Measurements from ENCODE around the gene GAA. TPM values are rescaled to one million over a fixed set of nuclear protein-coding genes. Genes with fewer than 3 reads are reported as not detected.

GAA gene
- total and polyA plus RNA-seq, 2 of the 8 experiments (the other 6 are each of a cell fraction or from before 2014, with no cell fraction given) = 14.8 to 30.0 TPM

DNA sequence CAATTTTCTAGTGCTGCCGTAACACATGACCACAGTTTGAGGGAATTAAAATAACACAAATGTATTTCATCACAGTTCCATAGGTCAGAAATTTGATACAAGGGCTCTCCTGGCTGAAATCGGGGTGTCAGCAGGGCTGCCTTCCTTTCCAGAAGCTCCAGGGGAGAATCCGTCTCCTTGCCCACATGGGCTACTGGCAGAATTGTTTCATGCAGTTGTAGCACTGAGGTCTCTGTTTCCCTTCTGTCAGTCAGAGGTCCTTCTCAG lies 25.0 kb downstream of the GAA start:
- Histone ChIP-seq H3K4me1 (replicated peaks in 1 of 4; ENCODE audit: control insufficient read depth in 3 of 4, insufficient read depth in 4 of 4, low read length in 3 of 4) (peaks cover 3 to 18% (median 12%) of the 10 kb centered on the region in 4 experiments), H3K9ac (replicated peaks in 1 of 4; ENCODE audit: extremely low read depth in 1 of 4, low read depth in 3 of 4, low read length in 3 of 4) (no peak overlapping the region), H3K9me3 (ENCODE audit: insufficient read depth in 2 of 2, low read depth in 1 of 2, low read length in 1 of 2) (no peaks in the 10 kb centered on the region), H3K79me1 (ENCODE audit: low read depth, low read length) (no peaks in the 10 kb centered on the region), H2AFZ (ENCODE audit: low read length) (no peak overlapping the region), H2BK5ac (ENCODE audit: low read depth, low read length) (no peak overlapping the region), H2AK5ac (ENCODE audit: low read depth, low read length) (no peak overlapping the region), H3K4me3 (ENCODE audit: extremely low read depth in 1 of 4, insufficient read depth in 2 of 4, low read depth in 3 of 4, low read length in 4 of 4) (no peak overlapping the region), H4K91ac (replicated peaks; ENCODE audit: insufficient read length, low read length) (no peak overlapping the region), H4K8ac (ENCODE audit: extremely low read depth, insufficient read depth, low read length) (no peak overlapping the region), H3K36me3 (ENCODE audit: control insufficient read depth in 2 of 4, insufficient read depth in 4 of 4, low read length in 3 of 4) (no peaks in the 10 kb centered on the region), H4K5ac (ENCODE audit: insufficient read length, low read depth, low read length) (no peak overlapping the region), H2BK12ac (ENCODE audit: low read depth, low read length) (no peak overlapping the region), H4K20me1 (replicated peaks in 1 of 2; ENCODE audit: control insufficient read depth in 1 of 2, insufficient read depth in 2 of 2, low read length in 2 of 2) (no peaks in the 10 kb centered on the region), H2BK20ac (ENCODE audit: low read length) (no peak overlapping the region; the same call in 1 of the 2 replicates), H3K27me3 (replicated peaks in 1 of 4; ENCODE audit: control insufficient read depth in 3 of 4, extremely low read depth in 1 of 4, insufficient read depth in 3 of 4, low read length in 3 of 4) (no peaks in the 10 kb centered on the region), H3K18ac (ENCODE audit: extremely low read depth, low read length) (no peak overlapping the region), H3K23ac (ENCODE audit: insufficient read length) (no peak overlapping the region), H3K14ac (ENCODE audit: insufficient read length) (no peak overlapping the region), H3K23me2 (ENCODE audit: low read depth, low read length) (no peaks in the 10 kb centered on the region; the same call in 1 of the 2 replicates), H2BK15ac (ENCODE audit: low read length) (no peak overlapping the region), H3K27ac (ENCODE audit: low read depth, low read length) (no peak overlapping the region), H3K4ac (replicated peaks; ENCODE audit: insufficient read length, low read depth, low read length) (no peak overlapping the region), H3K56ac (replicated peaks; ENCODE audit: insufficient read length, low read depth, low read length) (no peak overlapping the region), H2BK120ac (replicated peaks; ENCODE audit: low read depth, low read length) (no peak overlapping the region), H3K4me2 (ENCODE audit: insufficient read depth in 1 of 2, low read depth in 2 of 2, low read length in 2 of 2) (no peak overlapping the region), H3K79me2 (ENCODE audit: control insufficient read depth in 1 of 2, insufficient read depth in 2 of 2, low read length in 2 of 2) (no peaks in the 10 kb centered on the region)
- TF ChIP-seq, protein P1, sequence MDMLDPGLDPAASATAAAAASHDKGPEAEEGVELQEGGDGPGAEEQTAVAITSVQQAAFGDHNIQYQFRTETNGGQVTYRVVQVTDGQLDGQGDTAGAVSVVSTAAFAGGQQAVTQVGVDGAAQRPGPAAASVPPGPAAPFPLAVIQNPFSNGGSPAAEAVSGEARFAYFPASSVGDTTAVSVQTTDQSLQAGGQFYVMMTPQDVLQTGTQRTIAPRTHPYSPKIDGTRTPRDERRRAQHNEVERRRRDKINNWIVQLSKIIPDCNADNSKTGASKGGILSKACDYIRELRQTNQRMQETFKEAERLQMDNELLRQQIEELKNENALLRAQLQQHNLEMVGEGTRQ (IDR thresholded peaks at IDR 0.05; ENCODE audit: low read length) = no peak
- TF ChIP-seq HDAC6 (IDR thresholded peaks at IDR 0.05; ENCODE audit: low read depth, low read length) = no peak
- no peak for TF ChIP-seq RFX5 (IDR thresholded peaks at IDR 0.05; ENCODE audit: borderline replicate concordance, low read depth, low read length)
- TF ChIP-seq, protein P2, sequence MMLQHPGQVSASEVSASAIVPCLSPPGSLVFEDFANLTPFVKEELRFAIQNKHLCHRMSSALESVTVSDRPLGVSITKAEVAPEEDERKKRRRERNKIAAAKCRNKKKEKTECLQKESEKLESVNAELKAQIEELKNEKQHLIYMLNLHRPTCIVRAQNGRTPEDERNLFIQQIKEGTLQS (IDR thresholded peaks at IDR 0.05; ENCODE audit: insufficient read depth, low read depth, low read length) = no peak
- TF ChIP-seq EZH2 (IDR thresholded peaks at IDR 0.05; ENCODE audit: low read depth, low read length, severe bottlenecking) = no peak
- no peak for TF ChIP-seq TBP (IDR thresholded peaks at IDR 0.05; ENCODE audit: low read depth, low read length)
- no peak for DNase-seq (ENCODE audit: low read depth in 1 of 2, low spot score in 2 of 2)
- WGBS, 2 experiments (ENCODE audit: extremely low coverage in 1 of 2, insufficient coverage in 1 of 2, insufficient read length in 1 of 2, insufficient replicate concordance in 2 of 2, low coverage in 1 of 2, low lambda C conversion rate in 2 of 2, missing lambda C conversion rate in 1 of 2) = 90% methylated on average over 3 of the region's 3 CpGs; no CpG with 5 or more reads in 1 of the 2 experiments
- ChIA-PET POLR2A (ENCODE audit: partially characterized antibody) (interaction anchor here (1.2 to 10.0 kb wide), 2 partner anchors 15 to 25 kb away, joined by 4 to 103 read pairs; partner anchors contain the start of gene GAA), CTCF (ENCODE audit: partially characterized antibody) (interaction anchor here (0.8 to 4.4 kb wide), 5 partner anchors 7 to 121 kb away, joined by 3 to 43 read pairs (median 4); partner anchors contain the start of gene GAA)
- no peak for FAIRE-seq
